Measurements from ENCODE around the gene COL23A1. TPM values are rescaled to one million over a fixed set of nuclear protein-coding genes. Genes with fewer than 3 reads are reported as not detected.

Gene COL23A1
- total and polyA plus RNA-seq, 2 of the 8 experiments (the other 6 are each of a cell fraction or from before 2014, with no cell fraction given), result 3.1 to 4.7 TPM

- TF ChIP-seq, protein P1, sequence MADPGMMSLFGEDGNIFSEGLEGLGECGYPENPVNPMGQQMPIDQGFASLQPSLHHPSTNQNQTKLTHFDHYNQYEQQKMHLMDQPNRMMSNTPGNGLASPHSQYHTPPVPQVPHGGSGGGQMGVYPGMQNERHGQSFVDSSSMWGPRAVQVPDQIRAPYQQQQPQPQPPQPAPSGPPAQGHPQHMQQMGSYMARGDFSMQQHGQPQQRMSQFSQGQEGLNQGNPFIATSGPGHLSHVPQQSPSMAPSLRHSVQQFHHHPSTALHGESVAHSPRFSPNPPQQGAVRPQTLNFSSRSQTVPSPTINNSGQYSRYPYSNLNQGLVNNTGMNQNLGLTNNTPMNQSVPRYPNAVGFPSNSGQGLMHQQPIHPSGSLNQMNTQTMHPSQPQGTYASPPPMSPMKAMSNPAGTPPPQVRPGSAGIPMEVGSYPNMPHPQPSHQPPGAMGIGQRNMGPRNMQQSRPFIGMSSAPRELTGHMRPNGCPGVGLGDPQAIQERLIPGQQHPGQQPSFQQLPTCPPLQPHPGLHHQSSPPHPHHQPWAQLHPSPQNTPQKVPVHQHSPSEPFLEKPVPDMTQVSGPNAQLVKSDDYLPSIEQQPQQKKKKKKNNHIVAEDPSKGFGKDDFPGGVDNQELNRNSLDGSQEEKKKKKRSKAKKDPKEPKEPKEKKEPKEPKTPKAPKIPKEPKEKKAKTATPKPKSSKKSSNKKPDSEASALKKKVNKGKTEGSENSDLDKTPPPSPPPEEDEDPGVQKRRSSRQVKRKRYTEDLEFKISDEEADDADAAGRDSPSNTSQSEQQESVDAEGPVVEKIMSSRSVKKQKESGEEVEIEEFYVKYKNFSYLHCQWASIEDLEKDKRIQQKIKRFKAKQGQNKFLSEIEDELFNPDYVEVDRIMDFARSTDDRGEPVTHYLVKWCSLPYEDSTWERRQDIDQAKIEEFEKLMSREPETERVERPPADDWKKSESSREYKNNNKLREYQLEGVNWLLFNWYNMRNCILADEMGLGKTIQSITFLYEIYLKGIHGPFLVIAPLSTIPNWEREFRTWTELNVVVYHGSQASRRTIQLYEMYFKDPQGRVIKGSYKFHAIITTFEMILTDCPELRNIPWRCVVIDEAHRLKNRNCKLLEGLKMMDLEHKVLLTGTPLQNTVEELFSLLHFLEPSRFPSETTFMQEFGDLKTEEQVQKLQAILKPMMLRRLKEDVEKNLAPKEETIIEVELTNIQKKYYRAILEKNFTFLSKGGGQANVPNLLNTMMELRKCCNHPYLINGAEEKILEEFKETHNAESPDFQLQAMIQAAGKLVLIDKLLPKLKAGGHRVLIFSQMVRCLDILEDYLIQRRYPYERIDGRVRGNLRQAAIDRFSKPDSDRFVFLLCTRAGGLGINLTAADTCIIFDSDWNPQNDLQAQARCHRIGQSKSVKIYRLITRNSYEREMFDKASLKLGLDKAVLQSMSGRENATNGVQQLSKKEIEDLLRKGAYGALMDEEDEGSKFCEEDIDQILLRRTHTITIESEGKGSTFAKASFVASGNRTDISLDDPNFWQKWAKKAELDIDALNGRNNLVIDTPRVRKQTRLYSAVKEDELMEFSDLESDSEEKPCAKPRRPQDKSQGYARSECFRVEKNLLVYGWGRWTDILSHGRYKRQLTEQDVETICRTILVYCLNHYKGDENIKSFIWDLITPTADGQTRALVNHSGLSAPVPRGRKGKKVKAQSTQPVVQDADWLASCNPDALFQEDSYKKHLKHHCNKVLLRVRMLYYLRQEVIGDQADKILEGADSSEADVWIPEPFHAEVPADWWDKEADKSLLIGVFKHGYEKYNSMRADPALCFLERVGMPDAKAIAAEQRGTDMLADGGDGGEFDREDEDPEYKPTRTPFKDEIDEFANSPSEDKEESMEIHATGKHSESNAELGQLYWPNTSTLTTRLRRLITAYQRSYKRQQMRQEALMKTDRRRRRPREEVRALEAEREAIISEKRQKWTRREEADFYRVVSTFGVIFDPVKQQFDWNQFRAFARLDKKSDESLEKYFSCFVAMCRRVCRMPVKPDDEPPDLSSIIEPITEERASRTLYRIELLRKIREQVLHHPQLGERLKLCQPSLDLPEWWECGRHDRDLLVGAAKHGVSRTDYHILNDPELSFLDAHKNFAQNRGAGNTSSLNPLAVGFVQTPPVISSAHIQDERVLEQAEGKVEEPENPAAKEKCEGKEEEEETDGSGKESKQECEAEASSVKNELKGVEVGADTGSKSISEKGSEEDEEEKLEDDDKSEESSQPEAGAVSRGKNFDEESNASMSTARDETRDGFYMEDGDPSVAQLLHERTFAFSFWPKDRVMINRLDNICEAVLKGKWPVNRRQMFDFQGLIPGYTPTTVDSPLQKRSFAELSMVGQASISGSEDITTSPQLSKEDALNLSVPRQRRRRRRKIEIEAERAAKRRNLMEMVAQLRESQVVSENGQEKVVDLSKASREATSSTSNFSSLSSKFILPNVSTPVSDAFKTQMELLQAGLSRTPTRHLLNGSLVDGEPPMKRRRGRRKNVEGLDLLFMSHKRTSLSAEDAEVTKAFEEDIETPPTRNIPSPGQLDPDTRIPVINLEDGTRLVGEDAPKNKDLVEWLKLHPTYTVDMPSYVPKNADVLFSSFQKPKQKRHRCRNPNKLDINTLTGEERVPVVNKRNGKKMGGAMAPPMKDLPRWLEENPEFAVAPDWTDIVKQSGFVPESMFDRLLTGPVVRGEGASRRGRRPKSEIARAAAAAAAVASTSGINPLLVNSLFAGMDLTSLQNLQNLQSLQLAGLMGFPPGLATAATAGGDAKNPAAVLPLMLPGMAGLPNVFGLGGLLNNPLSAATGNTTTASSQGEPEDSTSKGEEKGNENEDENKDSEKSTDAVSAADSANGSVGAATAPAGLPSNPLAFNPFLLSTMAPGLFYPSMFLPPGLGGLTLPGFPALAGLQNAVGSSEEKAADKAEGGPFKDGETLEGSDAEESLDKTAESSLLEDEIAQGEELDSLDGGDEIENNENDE (IDR thresholded peaks at IDR 0.05; ENCODE audit: insufficient replicate concordance, low read length), result no peak
- no peak for TF ChIP-seq HDAC6 (IDR thresholded peaks at IDR 0.05; ENCODE audit: low read depth, low read length)
- TF ChIP-seq TAF1 (IDR thresholded peaks at IDR 0.05; ENCODE audit: low read depth, low read length), result no peak
- TF ChIP-seq CHD2 (IDR thresholded peaks at IDR 0.05; ENCODE audit: low read length), result no peak
These were observed 154.6 kb downstream of the COL23A1 start (continued) for GRCh38 chr5:178435321-178436238.

Data from H1 (cell line).